SK-N-SH treated with all-trans-retinoic acid at 6 μM for 48 hours (cell line): ENCODE data around the gene AASS.

ENCODE experiments used
- ZFP3 ChIP-seq: fragments of 250-450 bp; sonication (Bioruptor Pico); IDR thresholded peaks from 2 replicates; pipeline ENCODE4 v1.5.0; 2020; ENCODE audit warnings: mild to moderate bottlenecking, moderate library complexity
- TF ChIP-seq, protein P1 (sequence below): fragments of 250-450 bp; sonication (Bioruptor Pico); IDR thresholded peaks from 2 replicates; pipeline ENCODE4 v1.8.0; 2020; ENCODE audit warnings: mild to moderate bottlenecking, moderate library complexity, borderline replicate concordance

DNA sequence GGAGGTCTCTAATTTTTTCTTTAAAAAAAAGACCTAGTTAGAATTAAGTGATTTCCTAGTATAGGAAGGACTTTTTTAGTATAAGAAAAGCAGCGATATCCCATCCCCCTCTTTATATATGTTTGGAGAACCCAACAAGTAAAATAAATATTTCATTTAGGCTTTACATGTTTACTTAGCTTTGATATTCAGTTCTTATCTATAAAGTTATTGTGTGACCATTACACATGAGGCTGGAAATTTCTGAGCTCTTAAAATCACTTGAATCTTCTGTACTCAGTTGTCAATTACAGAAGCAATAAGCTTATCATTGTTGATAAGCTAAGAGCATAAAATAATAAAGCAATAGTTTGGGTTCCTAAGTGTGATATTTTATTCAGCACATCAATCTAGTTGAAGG, 89.7 kb downstream of the AASS start:
- TF ChIP-seq ZFP3 (CRISPR knock-in tag), result no peak
- TF ChIP-seq, protein P1, sequence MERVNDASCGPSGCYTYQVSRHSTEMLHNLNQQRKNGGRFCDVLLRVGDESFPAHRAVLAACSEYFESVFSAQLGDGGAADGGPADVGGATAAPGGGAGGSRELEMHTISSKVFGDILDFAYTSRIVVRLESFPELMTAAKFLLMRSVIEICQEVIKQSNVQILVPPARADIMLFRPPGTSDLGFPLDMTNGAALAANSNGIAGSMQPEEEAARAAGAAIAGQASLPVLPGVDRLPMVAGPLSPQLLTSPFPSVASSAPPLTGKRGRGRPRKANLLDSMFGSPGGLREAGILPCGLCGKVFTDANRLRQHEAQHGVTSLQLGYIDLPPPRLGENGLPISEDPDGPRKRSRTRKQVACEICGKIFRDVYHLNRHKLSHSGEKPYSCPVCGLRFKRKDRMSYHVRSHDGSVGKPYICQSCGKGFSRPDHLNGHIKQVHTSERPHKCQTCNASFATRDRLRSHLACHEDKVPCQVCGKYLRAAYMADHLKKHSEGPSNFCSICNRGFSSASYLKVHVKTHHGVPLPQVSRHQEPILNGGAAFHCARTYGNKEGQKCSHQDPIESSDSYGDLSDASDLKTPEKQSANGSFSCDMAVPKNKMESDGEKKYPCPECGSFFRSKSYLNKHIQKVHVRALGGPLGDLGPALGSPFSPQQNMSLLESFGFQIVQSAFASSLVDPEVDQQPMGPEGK (CRISPR knock-in tag), result no peak
